ENCODE results near the gene SF3B6.
"Not testable (repeated sequence)": the region's sequence is repeated elsewhere in the genome, so short reads cannot be mapped to it uniquely, and the experiment has no call there.

Gene SF3B6

GRCh38 chr2:24093270-24093669, 17.1 kb upstream of the SF3B6 start:
- not testable (repeated sequence) for DNase-seq (ENCODE audit: low read depth in 2 of 2)

- DNase-seq (ENCODE audit: low read depth in 2 of 2): no peak
Measured at GRCh38 chr2:24088821-24089359, 12.8 kb upstream of the SF3B6 start.

GRCh38 chr2:24087032-24087431, 10.9 kb upstream of the SF3B6 start:
- DNase-seq (ENCODE audit: low read depth in 2 of 2): no peak

- no peak for DNase-seq (ENCODE audit: low read depth in 2 of 2)
Measured at GRCh38 chr2:24086241-24086640, 10.1 kb upstream of the SF3B6 start.

GRCh38 chr2:24085200-24085489, 9.0 kb upstream of the SF3B6 start:
- no peak for DNase-seq (ENCODE audit: low read depth in 2 of 2)

GRCh38 chr2:24084386-24085199, 8.5 kb upstream of the SF3B6 start, which contains the start of gene TP53I3:
Gene TP53I3 (minus strand): TSS chr2:24084834. CDS start chr2:24084326, 508 bp downstream.
- DNase-seq (ENCODE audit: low read depth in 2 of 2): peak; percentile 64 to 78

- no peak for DNase-seq (ENCODE audit: low read depth in 2 of 2)
Measured at GRCh38 chr2:24083567-24084385, 7.7 kb upstream of the SF3B6 start.

GRCh38 chr2:24082787-24083566, 6.9 kb upstream of the SF3B6 start:
- no peak for DNase-seq (ENCODE audit: low read depth in 2 of 2)

GRCh38 chr2:24080701-24081100, 4.6 kb upstream of the SF3B6 start:
- DNase-seq (ENCODE audit: low read depth in 2 of 2): no peak

GRCh38 chr2:24077879-24078278, 1.8 kb upstream of the SF3B6 start:
- DNase-seq (ENCODE audit: low read depth in 2 of 2): no peak

GRCh38 chr2:24077535-24077877, 1.4 kb upstream of the SF3B6 start:
- no peak for DNase-seq (ENCODE audit: low read depth in 2 of 2)

- no peak for DNase-seq (ENCODE audit: low read depth in 2 of 2)
Measured at GRCh38 chr2:24076849-24077534, 866 bp upstream of the SF3B6 start.

- DNase-seq (ENCODE audit: low read depth in 2 of 2): no peak
Measured at GRCh38 chr2:24075259-24075658, 867 bp downstream of the SF3B6 start.

GRCh38 chr2:24073816-24074215, 2.3 kb downstream of the SF3B6 start:
- no peak for DNase-seq (ENCODE audit: low read depth in 2 of 2)

GRCh38 chr2:24072259-24072658, 3.9 kb downstream of the SF3B6 start:
- no peak for DNase-seq (ENCODE audit: low read depth in 2 of 2)

- no peak for DNase-seq (ENCODE audit: low read depth in 2 of 2)
Measured at GRCh38 chr2:24065341-24065740, 10.8 kb downstream of the SF3B6 start.

- DNase-seq (ENCODE audit: low read depth in 2 of 2): no peak
Measured at GRCh38 chr2:24058564-24059271, 17.4 kb downstream of the SF3B6 start.

GRCh38 chr2:24055750-24056149, 20.4 kb downstream of the SF3B6 start:
- no peak for DNase-seq (ENCODE audit: low read depth in 2 of 2)

- DNase-seq (ENCODE audit: low read depth in 2 of 2): no peak
Measured at GRCh38 chr2:24054366-24055010, 21.6 kb downstream of the SF3B6 start.

GRCh38 chr2:24052951-24053350, 23.2 kb downstream of the SF3B6 start:
- DNase-seq (ENCODE audit: low read depth in 2 of 2): no peak
